Daoy (cell line): ENCODE results near the gene AIMP2. TPM values are rescaled to one million over a fixed set of nuclear protein-coding genes. Genes with fewer than 3 reads are reported as not detected.
"Not testable (repeated sequence)": the region's sequence is repeated elsewhere in the genome, so short reads cannot be mapped to it uniquely, and the experiment has no call there.

Experiments used
- DNase-seq: peaks from one replicate; pipeline ENCODE4 v3.0.0-alpha.2; 2015; ENCODE audit warnings: low read depth
- total RNA-seq: library from RNA; depleted of rRNA; stranded (reverse); fragments of >200 nt; shearing (Covaris generic); gene quantifications from 2 replicates; pipeline ENCODE4 v1.2.3, GENCODE V29; 2014; rRNA removed

The AIMP2 gene
- total RNA-seq = 124 and 145 TPM in 2 replicates

GRCh38 chr7:6008668-6009611 lies at the start of gene AIMP2, which contains the start of gene PMS2:
Gene AIMP2 (plus strand): TSS chr7:6009272. CDS start chr7:6009364, 92 bp downstream.
Gene PMS2 (minus strand): TSS chr7:6009049. CDS start chr7:6009019, 30 bp downstream.
- DNase-seq = peak; percentile 98

DNA sequence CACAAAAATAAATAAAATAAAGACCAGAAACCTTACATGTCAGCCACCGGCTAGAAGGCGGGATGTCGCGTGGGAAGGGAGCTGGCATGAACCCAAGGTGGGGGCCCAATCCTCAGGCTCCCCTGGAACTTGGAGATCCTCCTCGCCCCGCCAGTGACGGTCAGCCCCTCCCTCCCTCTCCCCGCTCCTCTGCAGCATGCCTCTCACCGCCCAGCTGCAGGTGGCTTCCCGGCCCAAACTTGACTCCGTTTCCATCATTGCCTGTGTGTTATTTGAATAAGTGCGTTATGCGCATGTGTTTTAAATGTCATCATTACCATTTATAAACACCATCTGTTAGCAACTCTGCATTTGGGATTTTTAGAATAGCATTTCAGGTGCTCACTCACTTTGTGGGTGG lies 45.9 kb upstream of the AIMP2 start:
- not testable (repeated sequence) for DNase-seq

- DNase-seq = not testable (repeated sequence)
Measured at GRCh38 chr7:5963810-5964209, 45.3 kb upstream of the AIMP2 start.

GRCh38 chr7:5970347-5970911 lies 38.6 kb upstream of the AIMP2 start, which contains the start of gene RSPH10B:
Gene RSPH10B (minus strand): TSS chr7:5970689. CDS start chr7:5967116, 3,573 bp downstream.
- DNase-seq = not testable (repeated sequence)

DNA sequence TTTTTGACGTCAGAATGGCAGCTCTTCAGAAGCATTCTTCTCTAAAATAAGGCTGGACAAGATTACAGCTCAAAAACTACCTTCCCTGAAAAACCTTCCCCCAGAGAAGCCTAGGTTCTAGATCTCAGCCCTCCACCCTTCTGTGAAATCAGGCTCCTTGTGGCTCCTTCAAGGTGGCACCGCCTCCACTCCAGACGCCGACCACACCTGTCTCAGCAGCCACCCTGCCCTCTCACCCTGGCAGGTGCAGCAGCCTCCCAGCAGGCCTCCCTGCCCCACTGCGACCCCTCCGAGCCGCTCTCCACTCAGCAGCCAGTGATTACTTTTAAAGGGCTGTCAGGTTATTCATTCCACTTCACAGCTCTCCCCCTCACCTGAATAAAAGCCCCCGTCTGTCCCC lies 35.5 kb upstream of the AIMP2 start:
- DNase-seq = not testable (repeated sequence)

GRCh38 chr7:5979680-5980314 lies 29.3 kb upstream of the AIMP2 start:
- not testable (repeated sequence) for DNase-seq

DNA sequence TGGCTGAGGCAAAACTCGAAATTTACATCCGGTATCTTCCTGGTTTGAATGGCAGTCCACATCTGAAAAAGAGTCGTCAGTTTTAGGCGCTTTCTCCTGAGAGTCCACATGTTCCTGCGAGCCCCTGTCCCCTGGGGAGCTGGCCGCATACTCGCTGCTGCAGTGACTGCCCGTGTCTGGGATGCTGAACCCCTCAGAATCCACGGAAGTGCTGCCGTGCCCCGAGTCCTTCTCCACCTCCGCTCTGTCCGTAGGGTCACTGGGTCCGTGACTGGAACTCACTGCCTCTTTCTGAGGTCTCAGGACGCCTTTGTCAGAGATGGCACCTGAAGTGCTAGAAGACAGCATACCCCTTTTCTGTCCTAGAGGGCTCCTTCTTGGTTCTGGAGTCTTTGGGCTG lies 22.0 kb upstream of the AIMP2 start:
- DNase-seq = not testable (repeated sequence)

GRCh38 chr7:5997210-5997808 lies 11.8 kb upstream of the AIMP2 start:
- peak; percentile 55 for DNase-seq

DNA sequence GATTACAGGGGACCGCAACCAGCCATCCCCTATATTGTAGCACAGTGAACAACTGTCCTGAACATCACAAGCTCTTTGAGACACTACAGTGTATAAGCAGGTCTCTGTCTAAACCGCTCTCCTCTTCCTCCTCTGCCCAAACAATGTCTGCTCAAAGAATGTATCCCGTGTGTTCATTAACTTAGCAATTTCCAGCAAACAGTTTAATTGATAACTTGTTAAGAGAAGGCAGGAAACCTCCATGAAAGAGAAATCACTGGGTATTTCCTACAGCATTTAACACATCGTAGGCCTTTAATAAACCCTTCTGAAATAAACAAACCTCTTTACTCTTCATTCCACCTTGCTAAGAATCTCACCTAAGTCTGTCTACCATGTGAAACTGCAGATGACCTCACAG lies 1.7 kb upstream of the AIMP2 start:
- DNase-seq = no peak

- DNase-seq = peak; percentile 24
Measured at GRCh38 chr7:6007835-6008590, 1.1 kb upstream of the AIMP2 start.

GRCh38 chr7:6010370-6010769 lies 1.3 kb downstream of the AIMP2 start:
- not testable (repeated sequence) for DNase-seq

DNA sequence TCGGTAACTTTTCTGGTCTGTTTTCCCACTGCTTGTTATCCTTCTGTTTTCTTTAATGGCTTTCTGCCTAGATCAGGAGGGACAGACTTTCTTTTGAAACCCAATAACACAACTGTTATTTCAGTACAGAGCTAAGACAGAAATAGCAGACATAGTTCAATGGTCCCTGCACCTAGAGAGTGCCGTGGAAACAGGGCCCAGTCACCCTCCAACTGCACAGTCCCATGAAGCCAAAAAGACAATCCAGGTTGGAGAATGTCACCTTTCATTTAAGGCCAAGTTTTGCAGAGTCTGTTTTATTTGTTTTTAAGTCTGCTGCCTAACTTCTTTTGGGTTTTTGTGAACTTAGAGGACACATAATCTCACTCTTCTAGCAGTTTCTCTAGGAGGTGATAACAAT lies 2.5 kb downstream of the AIMP2 start:
- no peak for DNase-seq

DNA sequence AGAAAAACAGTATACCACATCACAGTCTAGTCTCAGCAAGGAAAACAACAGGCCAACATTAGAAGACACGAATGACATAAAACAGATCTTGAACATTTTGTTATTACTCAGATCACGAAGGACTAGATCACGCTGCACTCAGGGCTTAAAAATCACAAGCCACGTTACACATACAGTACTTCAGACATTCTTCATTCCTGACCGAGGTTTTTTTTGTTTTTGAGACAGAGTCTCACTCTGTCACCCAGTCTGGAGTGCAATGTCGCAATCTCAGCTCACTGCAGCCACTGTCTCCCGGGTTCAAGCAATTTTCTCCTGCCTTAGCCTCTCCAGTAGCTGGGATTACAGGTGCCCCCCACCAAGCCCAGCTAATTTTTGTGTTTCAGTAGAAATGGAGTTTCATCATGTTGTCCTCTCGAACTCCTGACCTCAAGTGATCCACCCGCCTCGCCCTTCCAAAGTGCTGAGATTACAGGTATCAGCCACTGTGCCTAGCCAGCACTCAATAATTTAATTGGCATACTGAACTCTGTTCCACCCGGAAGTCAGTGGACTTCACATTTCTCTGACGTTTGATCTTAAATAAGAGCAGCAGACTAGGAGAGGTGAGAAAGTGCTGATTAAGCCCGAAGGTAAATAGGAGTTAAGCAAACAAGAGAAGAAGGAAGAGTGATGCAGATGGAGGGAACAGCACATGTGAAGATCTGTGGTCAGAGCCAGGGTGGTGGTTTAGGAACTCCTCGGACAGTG lies 3.5 kb downstream of the AIMP2 start:
- no peak for DNase-seq

GRCh38 chr7:6015917-6016652 lies 7.0 kb downstream of the AIMP2 start:
- no peak for DNase-seq

DNA sequence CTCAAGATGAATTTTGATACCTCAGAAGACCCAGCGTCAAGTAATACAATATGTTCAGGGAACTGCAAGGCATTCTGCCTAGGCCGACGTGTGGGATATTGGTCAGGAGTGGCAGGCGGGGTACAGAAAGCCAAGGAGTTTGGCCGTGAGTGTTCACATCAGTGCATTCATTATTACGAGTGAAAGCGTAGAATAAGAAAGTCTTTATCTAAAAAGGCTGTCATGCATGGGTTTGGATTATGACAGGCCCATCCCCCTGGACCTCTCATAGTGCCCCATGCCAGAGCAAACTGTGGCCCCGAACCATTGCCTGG lies 7.5 kb downstream of the AIMP2 start:
- no peak for DNase-seq

GRCh38 chr7:6020371-6021286 lies 11.6 kb downstream of the AIMP2 start:
- no peak for DNase-seq

- no peak for DNase-seq
Measured at GRCh38 chr7:6022707-6023106, 13.6 kb downstream of the AIMP2 start.

- no peak for DNase-seq
Measured at GRCh38 chr7:6023974-6024435, 14.9 kb downstream of the AIMP2 start.
